GM19239 (cell line): ENCODE measurements around the gene ADAM12.

ENCODE experiments used
- DNase-seq: peaks from one replicate; pipeline ENCODE4 v3.0.0; 2011; ENCODE audit warnings: low spot score; ENCODE audit not compliant: insufficient read length
- FAIRE-seq: peaks from 2 replicates; lab custom pipeline; 2011; peaks lifted over from hg19 to GRCh38; lab: Jason Lieb, UNC

The ADAM12 gene

DNA sequence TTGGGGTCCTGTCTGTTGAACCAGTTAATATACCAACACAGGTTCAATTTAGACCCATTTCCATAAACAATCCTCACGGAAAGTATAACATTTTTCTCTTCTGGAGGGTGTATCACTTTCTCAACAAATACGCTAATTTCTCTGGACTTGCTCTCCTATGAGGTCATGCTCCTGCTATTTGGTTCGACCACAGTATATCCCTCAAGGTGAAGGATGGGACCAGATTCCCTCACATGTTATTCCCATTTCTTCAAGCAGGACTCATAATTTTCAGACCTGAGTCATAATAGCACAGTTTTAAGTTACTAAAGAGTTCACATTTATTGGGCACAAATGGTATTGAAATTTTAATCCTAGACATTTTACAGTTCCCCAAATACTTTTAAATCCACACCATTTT is 57.2 kb downstream of the ADAM12 start:
- FAIRE-seq, result no peak

GRCh38 chr10:126324826-126325225 is 63.5 kb downstream of the ADAM12 start:
- FAIRE-seq, result no peak
- no peak for DNase-seq

More for the DNA sequence above, 57.2 kb downstream of the ADAM12 start:
- no peak for DNase-seq

GRCh38 chr10:126321440-126321839 is 66.8 kb downstream of the ADAM12 start:
- DNase-seq (no peak), FAIRE-seq (no peak)

- DNase-seq, result no peak
- no peak for FAIRE-seq
These were observed 70.5 kb downstream of the ADAM12 start for GRCh38 chr10:126317751-126318150.

DNA sequence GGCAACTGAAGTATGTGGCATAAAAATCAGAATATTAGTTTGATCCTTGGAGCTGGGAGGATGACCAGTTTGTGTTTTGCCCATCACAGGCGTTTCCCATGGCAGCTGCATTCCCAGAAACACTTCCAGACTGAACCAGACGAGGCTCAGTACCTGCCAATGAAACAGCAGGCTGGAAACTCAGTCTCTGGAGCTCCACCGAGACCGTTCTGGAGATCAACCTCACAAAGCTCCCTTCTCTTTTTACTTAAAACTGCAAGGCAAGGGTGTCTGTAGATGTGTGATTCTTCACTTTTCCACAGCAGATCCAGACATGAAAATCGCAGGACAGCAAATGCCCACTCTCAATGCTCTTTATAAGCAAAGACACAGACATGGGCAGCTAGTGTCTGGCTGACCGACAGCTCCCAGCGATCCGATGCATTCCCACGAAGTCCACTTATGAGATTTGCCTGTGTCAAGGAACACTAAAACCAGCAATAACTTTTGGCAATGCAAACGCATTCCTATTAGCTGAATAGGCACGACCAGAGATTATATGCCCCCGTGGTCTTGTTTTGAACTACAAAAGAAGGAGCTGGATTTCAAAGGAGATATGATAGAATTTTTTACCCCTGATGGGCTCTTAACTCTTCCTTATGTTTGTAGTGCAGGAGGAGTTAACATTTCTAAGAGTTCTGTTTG is 72.6 kb downstream of the ADAM12 start:
- no peak for DNase-seq
- no peak for FAIRE-seq

DNA sequence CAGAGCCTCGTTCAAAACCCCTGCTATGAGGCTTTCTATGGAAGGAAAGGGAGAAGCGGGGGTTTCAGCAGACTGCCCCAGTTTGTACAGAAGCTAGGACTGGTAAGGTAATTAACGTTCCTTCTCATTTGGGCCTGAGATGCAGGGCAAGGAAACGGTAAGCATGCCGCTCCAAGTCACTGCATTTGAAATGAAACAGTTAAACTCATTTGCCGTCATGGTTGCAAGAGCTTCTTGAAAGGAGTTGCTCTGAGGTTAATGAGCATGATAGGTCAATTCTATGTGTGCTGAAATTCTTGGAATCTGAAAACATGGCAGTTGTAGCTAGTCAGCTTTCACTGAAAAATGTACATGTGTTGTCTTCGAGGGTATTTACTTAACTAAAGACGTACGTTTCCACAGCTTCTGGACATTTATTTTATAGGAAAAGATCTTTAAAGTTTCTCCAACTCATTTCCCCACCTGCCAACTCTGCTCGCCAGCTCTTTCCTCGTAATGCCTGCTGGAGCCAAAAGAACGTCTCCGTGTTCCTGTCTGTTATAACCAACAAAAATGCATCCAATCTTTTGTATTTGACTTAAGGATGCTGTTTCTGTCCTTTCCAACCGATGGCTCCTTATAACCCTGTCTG is 73.3 kb downstream of the ADAM12 start:
- FAIRE-seq, result no peak
- no peak for DNase-seq

DNA sequence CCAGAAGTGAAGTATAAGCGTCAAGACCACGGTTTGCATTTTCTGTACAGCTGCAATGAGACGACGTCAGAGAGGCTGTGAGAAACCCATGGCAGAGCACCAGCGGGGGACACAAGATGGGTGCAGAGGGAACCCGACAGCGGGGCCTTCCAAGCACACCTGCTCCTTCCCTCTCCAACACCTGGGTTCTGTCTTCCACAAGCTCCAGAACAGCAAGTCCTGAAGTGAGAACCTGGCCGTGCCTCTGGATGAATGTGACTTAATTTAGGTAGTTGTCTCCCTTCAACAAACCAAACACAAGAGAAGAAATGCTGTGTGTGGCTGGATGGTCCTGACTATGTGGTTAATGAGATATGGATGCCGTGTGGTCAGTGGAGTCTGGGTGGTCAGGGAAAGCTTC is 76.1 kb downstream of the ADAM12 start:
- DNase-seq (no peak), FAIRE-seq (no peak)

DNA sequence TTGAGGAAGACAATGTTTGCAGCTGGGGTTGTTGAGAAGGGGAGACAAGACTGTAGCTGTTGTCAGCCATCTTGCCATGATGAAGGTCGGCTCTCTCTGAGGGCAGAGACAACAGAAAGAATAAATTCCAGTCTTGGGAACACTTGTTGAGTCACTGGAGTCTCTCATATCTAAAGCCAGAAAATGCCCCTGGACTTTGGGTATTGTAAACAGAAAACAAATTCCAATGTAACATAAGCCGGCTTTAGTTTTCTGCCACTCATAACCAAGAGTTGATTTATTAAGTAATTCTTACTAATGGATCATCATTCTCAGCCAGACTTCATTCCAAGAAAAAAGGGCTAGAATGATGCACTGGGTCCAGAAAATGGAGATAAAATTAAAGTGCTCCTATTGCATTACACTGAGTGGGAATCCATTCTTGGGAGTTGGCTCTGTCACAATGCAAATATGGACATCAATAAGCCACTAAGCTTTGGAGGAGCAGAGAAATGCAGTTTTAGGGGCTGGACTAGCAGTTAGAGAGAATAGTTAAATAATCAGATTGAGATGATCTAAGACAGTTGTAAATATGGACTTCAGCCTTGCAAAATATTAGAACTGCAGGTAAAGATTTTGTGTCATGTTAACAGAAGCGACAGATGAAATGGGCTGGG is 78.9 kb downstream of the ADAM12 start:
- DNase-seq, result no peak
- FAIRE-seq, result no peak

DNA sequence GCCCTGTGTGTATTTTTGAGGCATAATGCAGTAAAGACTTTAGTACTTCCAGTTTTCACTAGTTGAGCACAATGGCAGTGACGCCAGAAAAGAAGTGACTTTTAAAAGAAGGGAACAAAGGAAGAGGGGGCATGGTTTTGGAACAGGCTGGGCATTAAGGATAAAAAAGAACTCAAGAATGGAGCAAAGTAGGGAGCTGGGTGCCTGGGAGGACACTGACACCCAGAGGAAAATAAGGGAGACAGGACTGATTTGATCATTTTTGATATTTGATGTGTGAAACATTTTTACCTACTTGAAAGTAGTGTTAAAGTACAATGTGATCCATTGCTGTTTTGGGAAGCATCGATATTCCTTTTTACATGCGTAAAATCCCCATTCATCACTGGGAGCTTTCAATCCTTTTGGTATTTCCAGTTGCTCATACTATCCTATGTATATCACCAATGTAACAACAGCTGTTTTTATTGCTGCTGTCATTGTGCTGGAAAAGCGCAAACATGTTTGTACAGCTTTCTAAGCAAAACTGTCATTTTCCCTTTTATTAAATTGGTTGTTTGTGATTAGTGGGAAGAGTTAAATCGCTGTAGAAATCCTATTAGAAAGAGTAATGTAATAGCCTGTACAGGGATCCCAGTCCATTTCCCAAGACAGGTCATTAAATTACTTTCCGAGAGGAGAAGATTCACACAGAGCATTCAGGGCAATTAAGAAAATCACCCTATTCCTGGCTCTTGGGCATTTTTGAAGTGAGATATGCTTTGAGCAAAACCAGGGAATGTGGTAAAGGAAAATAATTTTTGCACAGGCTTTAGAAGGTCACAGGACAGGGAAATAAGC is 85.2 kb downstream of the ADAM12 start:
- DNase-seq (no peak), FAIRE-seq (no peak)

GRCh38 chr10:126302476-126302756 is 85.9 kb downstream of the ADAM12 start:
- no peak for FAIRE-seq
- no peak for DNase-seq

GRCh38 chr10:126301701-126302475 is 86.4 kb downstream of the ADAM12 start:
- DNase-seq (no peak), FAIRE-seq (no peak)

DNA sequence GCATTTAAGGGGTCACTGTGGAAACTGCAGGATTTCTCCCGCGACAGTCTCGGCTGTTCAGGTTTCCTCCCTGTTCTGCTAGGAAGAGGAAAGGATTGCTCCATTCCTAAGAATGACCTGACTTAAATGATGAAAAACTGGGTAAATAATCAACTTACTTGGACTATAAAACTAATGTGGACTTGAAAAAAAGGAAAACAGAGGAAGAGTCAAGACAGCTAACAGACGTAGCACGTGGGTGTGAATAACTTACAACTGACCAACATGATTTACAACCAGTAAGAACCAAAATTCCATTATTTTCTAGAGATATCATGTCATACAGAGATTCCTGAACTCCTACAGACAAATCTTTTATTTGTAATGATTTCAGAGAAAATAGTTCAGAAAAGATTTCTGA is 93.8 kb downstream of the ADAM12 start:
- DNase-seq (no peak), FAIRE-seq (no peak)

DNA sequence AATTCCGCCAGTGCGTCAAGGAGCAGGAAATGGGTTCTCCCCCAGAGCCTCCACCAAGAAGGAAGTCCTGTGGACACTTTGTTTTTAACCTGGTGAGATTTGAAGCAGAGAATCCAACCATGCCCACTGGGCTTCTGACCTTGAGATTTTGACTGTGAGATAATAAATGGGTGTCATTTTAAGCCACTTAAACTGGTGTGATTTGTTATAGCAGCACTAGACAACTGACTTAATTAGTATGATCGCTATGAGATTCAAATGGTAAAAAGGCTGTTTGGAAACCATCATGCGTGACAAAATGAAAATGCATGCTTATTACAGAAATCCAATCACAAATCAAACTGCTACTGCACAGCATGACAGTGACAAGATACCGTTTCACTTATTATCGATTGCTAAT is 98.0 kb downstream of the ADAM12 start:
- DNase-seq (no peak), FAIRE-seq (no peak)

- DNase-seq (no peak), FAIRE-seq (no peak)
These were observed 99.5 kb downstream of the ADAM12 start for GRCh38 chr10:126288547-126289493.

DNA sequence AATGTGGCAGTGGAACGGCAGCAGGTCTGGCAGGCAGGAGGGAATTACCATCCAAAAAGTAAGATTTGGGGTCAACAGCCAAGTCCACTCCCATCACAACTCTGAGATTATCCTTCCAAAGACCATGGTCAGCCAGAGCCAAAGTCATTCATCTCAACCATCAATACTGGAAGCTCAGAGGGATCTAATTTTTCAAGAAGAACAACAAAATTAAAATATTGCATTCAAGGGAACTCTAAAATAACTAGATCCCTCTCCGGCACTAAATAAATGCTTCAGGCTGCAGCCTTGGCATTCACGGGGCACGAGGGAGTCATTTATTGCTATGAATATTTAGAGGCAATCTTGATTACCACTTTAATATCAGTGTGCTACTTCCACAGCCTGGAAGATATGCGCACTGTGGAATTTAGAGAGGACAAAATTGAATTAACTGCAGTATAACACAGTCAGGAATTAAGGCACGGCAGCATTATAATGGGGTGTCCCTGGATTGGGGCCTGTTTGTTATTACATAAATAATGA is 102.0 kb downstream of the ADAM12 start:
- FAIRE-seq, result no peak
- no peak for DNase-seq

- FAIRE-seq (no peak), DNase-seq (no peak)
These were observed 105.0 kb downstream of the ADAM12 start for GRCh38 chr10:126283307-126283706.

DNA sequence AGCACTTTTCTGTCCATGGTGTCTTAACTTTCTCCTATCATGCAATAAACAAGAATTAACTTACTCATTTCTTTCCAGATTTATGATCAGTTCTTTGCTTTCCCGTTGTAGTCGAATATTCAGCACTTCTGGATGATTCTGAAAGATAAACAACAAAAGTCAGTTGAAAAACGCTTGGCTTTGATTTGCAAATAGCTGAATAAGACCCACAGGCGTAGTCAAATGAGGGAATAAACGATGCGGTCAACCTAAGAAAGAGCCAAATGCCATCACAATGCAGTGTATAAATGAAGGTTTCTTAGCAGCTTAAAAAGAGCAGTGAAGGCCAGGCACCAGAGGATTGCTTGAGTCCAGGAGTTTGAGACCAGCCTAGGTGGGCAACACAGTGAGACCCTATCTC is 109.4 kb downstream of the ADAM12 start:
- FAIRE-seq, result no peak
- no peak for DNase-seq

DNA sequence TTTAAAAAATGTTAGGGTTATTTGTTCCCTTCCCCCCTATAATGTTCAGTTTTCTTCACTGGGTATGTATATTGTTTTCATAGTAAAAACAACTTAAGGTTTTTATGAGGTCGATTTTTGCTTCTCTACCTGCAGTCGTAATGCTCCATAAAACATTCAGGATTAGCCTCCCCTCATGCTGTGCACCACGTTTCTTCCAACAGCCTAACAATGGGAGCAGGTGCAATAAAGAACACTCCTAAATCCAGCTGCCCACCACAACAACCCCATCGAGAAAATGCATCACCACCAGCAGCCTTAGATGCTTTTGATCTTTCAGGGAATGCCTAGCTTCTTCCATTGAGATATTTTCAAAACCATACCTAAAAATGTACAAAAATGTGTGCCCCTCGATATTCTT is 111.1 kb downstream of the ADAM12 start:
- FAIRE-seq (no peak), DNase-seq (no peak)

DNA sequence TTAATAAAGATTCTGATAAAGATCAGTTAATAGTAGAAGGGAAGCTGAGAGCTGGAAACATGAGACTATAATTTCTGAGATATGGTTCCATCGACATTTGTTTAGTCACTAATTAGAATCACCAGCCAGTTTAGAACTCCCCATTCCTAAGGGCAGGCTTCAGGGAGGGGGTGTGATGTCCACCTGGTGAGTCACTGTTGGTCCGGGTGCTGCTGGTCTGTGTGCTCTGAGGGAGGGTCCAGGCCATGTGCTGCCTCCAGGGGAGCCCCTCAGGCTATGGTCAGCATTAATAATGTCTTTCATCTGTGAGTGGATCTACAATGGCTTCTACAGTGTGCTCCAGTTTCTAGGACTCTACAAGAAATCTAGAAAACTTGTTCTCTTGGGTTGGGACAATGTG is 115.8 kb downstream of the ADAM12 start:
- DNase-seq (no peak), FAIRE-seq (no peak)
